NT2/D1 (cell line): ENCODE data around the gene RNF149.

Experiments used
- SUZ12 ChIP-seq: IDR thresholded peaks from 2 replicates; pipeline ENCODE4 v1.6.1; 2011; ENCODE audit not compliant: insufficient read length, insufficient read depth; ENCODE audit errors: extremely low read depth
- YY1 ChIP-seq: IDR thresholded peaks from 2 replicates; pipeline ENCODE4 v1.6.1; 2011; ENCODE audit not compliant: insufficient read length, insufficient read depth
- ZNF274 ChIP-seq: IDR thresholded peaks from 2 replicates; pipeline ENCODE4 v1.6.1; 2011; ENCODE audit warnings: mild to moderate bottlenecking, low read depth, low read length

DNA sequence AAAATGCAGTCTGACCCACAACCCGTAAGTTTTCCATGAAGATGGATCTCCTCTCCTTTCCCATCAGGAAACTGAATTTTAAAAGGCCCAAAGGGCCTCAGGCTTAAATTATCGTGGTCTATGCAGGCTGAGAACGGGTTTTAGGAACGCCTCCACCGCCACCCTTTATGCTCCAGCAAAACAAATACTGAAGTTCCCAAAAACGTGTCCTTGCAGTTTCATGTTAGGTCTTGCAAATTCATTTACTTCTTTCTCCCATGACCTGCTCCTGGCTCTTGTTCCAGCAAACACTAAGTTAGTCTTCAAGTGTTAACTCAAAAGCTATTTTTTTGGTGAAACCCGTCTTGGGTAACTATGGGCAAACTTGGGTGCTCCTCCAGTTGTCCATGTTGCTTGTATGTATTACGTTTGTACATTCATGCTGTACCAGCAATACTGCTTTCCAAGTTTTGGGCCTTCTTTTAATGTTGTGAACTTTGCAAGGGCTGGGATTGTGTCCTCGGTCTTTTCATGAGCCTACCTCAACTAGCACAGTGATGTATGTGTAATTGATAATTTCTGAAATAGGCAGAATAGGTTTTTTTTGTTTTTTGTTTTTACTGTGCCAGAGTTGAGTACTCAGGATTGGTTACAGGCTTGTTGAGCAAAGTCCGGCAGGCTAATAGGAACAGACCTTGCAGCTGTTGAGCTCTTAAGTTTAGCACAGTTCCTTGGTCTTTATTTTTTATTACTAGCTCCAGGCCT lies 1.8 kb upstream of the RNF149 start:
- TF ChIP-seq YY1 (no peak), ZNF274 (no peak), SUZ12 (no peak)
